CD4-positive, CD25-positive, alpha-beta regulatory T cell (primary cell): ENCODE data around the gene STAT6. TPM values are rescaled to one million over a fixed set of nuclear protein-coding genes. Genes with fewer than 3 reads are reported as not detected.
"Not testable (repeated sequence)": the region's sequence is repeated elsewhere in the genome, so short reads cannot be mapped to it uniquely, and the experiment has no call there.

ENCODE experiments used
- ATAC-seq, 2 donors: fragments of 150-1000 bp; cut with Tn5 transposase; one replicate each; pipeline ENCODE4 v1.10.0; 2021; ENCODE audit warnings: low read depth in 2 of 2, moderate number of reproducible peaks in 2 of 2, moderate library complexity in 1 of 2
- DNase-seq, 3 donors: peaks; one replicate each; pipeline versions ENCODE4 v3.0.0 to v3.0.0-alpha.2; 2012 to 2022; ENCODE audit warnings: mixed read lengths in 1 of 3
- H3K27ac ChIP-seq: one replicate; pipeline ENCODE4 v1.7.0; 2013; ENCODE audit warnings: mild to moderate bottlenecking, low read length; ENCODE audit not compliant: insufficient read depth, poor library complexity, severe bottlenecking
- H3K27me3 ChIP-seq: one replicate; pipeline ENCODE4 v1.7.0; 2013; ENCODE audit warnings: low read length; ENCODE audit not compliant: control insufficient read depth, insufficient read depth
- H3K36me3 ChIP-seq: one replicate; pipeline ENCODE4 v1.7.0; 2013; ENCODE audit warnings: mild to moderate bottlenecking, low read length, moderate library complexity; ENCODE audit not compliant: control insufficient read depth, insufficient read depth
- H3K4me1 ChIP-seq: 2 replicates; pipeline ENCODE4 v1.7.0; 2013; ENCODE audit warnings: mild to moderate bottlenecking, low read length; ENCODE audit not compliant: insufficient read depth, control insufficient read depth, poor library complexity, severe bottlenecking
- H3K4me3 ChIP-seq: one replicate; pipeline ENCODE4 v1.7.0; 2013; ENCODE audit warnings: low read depth, mild to moderate bottlenecking, low read length, moderate library complexity
- H3K9me3 ChIP-seq, 2 experiments: 1 replicate in 1 of 2; 2 replicates in 1 of 2; pipeline ENCODE4 v1.7.0; 2013; ENCODE audit warnings: low read length in 2 of 2, mild to moderate bottlenecking in 1 of 2, moderate library complexity in 1 of 2; ENCODE audit not compliant: control insufficient read depth in 2 of 2
- H3K27ac Mint-ChIP-seq, 3 donors: one replicate each; pipeline ENCODE4 v1.8.0; 2020 to 2022; ENCODE audit warnings: mild to moderate bottlenecking in 3 of 3, mixed read lengths in 3 of 3, moderate library complexity in 2 of 3
- H3K27me3 Mint-ChIP-seq: one replicate; pipeline ENCODE4 v1.8.0; 2022; ENCODE audit warnings: mild to moderate bottlenecking, mixed read lengths
- H3K36me3 Mint-ChIP-seq: one replicate; pipeline ENCODE4 v1.8.0; 2020; ENCODE audit warnings: mixed read lengths
- H3K4me1 Mint-ChIP-seq, 4 donors: one replicate each; pipeline ENCODE4 v1.8.0; 2020 to 2022; ENCODE audit warnings: mixed read lengths in 4 of 4, mild to moderate bottlenecking in 1 of 4
- H3K4me3 Mint-ChIP-seq, 4 donors: one replicate each; pipeline ENCODE4 v1.8.0; 2020 to 2022; ENCODE audit warnings: mild to moderate bottlenecking in 4 of 4, mixed read lengths in 4 of 4, moderate library complexity in 3 of 4
- H3K9me3 Mint-ChIP-seq, 7 donors: one replicate each; pipeline ENCODE4 v1.8.0; 2020 to 2022; ENCODE audit warnings: mixed read lengths in 7 of 7, mild to moderate bottlenecking in 3 of 7, moderate library complexity in 2 of 7
- polyA plus RNA-seq, 4 donors: library from polyadenylated mRNA; unstranded; fragments of 300-500 nt; fragmentation: Illumina TruSeq; gene quantifications; one replicate each; pipeline ENCODE4 v1.2.3, GENCODE V29; 2021
- total RNA-seq: library from RNA; stranded (reverse); gene quantifications from one replicate; pipeline ENCODE4 v1.2.3, GENCODE V29; 2022

Gene STAT6
- total and polyA plus RNA-seq, 5 donors from 2014 or later, result 69.2 to 215 (median 77.5) TPM

GRCh38 chr12:57057067-57057751 is 54.0 kb downstream of the STAT6 start:
- H3K27me3 Mint-ChIP-seq, result no peaks in the 10 kb centered on the region
- H3K27ac ChIP-seq, result no peak overlapping the region
- H3K36me3 ChIP-seq, result peaks cover 32% of the 10 kb centered on the region
- no peaks in the 10 kb centered on the region for H3K4me1 ChIP-seq
- DNase-seq, result no peak
- H3K4me3 ChIP-seq, result no peak overlapping the region
- H3K27me3 ChIP-seq, result no peaks in the 10 kb centered on the region
- no peaks in the 10 kb centered on the region for H3K9me3 Mint-ChIP-seq
- H3K27ac Mint-ChIP-seq, result peak overlapping the region in 2 of 3 donors; percentile 58 to 74
- H3K4me1 Mint-ChIP-seq, result peaks cover 0 to 7% (median 4%) of the 10 kb centered on the region in 4 donors
- H3K9me3 ChIP-seq, result no peaks in the 10 kb centered on the region
- H3K4me3 Mint-ChIP-seq, result no peak overlapping the region
- peaks cover 23% of the 10 kb centered on the region for H3K36me3 Mint-ChIP-seq
- no peak for ATAC-seq

DNA sequence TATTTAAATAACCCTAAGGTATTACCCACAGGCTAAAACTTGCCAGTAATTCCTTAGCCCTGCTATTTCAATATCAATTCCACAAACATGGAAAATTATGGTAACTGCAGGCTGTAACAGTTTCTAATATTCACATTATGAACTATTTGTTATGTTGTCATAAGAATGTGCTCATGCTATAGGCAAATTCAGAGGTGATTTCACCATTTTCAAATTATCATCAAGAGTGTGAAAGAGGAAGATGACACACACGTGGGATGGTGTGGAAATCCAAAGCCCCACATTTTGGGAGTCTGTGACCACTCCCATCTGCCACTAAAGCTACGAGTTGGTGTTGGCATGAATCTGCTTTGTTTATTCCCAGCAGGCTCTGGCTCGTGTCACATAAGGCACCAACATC is 55.3 kb downstream of the STAT6 start:
- H3K4me1 Mint-ChIP-seq, result peaks cover 0 to 5% (median 3%) of the 10 kb centered on the region in 4 donors
- H3K36me3 Mint-ChIP-seq, result peaks cover 23% of the 10 kb centered on the region
- no peaks in the 10 kb centered on the region for H3K4me1 ChIP-seq
- no peak overlapping the region for H3K27ac Mint-ChIP-seq
- H3K9me3 Mint-ChIP-seq, result no peaks in the 10 kb centered on the region
- H3K36me3 ChIP-seq, result peaks cover 32% of the 10 kb centered on the region
- H3K27me3 ChIP-seq, result no peaks in the 10 kb centered on the region
- no peaks in the 10 kb centered on the region for H3K27me3 Mint-ChIP-seq
- no peak overlapping the region for H3K4me3 Mint-ChIP-seq
- ATAC-seq (no peak), DNase-seq (no peak)
- H3K9me3 ChIP-seq, result no peaks in the 10 kb centered on the region
- no peak overlapping the region for H3K27ac ChIP-seq
- H3K4me3 ChIP-seq, result no peak overlapping the region

GRCh38 chr12:57053901-57054300 is 57.3 kb downstream of the STAT6 start:
- not testable (repeated sequence) for ATAC-seq, H3K27me3 Mint-ChIP-seq, H3K4me3 Mint-ChIP-seq, H3K4me1 ChIP-seq, H3K9me3 ChIP-seq, DNase-seq, H3K4me1 Mint-ChIP-seq, H3K27me3 ChIP-seq, H3K27ac ChIP-seq, H3K9me3 Mint-ChIP-seq, H3K4me3 ChIP-seq
- H3K27ac Mint-ChIP-seq, result peak overlapping the region in 2 of 3 donors; percentile 26 to 64
- peaks cover 20% of the 10 kb centered on the region for H3K36me3 ChIP-seq
- H3K36me3 Mint-ChIP-seq, result peaks cover 17% of the 10 kb centered on the region

DNA sequence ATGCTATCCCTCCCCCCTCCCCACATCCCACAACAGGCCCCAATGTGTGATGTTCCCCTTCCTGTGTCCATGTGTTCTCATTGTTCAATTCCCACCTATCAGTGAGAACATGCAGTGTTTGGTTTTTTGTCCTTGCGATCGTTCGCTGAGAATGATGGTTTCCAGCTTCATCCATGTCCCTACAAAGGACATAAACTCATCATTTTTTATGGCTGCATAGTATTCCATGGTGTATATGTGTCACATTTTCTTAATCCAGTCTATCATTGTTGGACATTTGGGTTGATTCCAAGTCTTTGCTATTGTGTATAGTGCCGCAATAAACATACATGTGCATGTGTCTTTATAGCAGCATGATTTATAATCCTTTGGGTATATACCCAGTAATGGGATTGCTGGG is 58.0 kb downstream of the STAT6 start:
- peak overlapping the region in 1 of 4 donors; percentile 13 for H3K4me3 Mint-ChIP-seq
- not testable (repeated sequence) for H3K4me3 ChIP-seq

GRCh38 chr12:57051011-57051410 is 60.2 kb downstream of the STAT6 start:
- Histone ChIP-seq H3K4me1 (peaks cover 9% of the 10 kb centered on the region), H3K27ac (no peak overlapping the region), H3K36me3 (no peaks in the 10 kb centered on the region), H3K27me3 (no peaks in the 10 kb centered on the region), H3K9me3 (no peaks in the 10 kb centered on the region), H3K4me3 (no peak overlapping the region)
- peaks cover 4% of the 10 kb centered on the region for H3K27me3 Mint-ChIP-seq
- no peak for DNase-seq
- H3K9me3 Mint-ChIP-seq, result no peaks in the 10 kb centered on the region
- H3K27ac Mint-ChIP-seq, result peak overlapping the region in 1 of 3 donors; percentile 34
- no peaks in the 10 kb centered on the region for H3K36me3 Mint-ChIP-seq
- no peak overlapping the region for H3K4me3 Mint-ChIP-seq
- peaks cover 9 to 26% (median 10%) of the 10 kb centered on the region in 4 donors for H3K4me1 Mint-ChIP-seq
- no peak for ATAC-seq

More for the DNA sequence above, 58.0 kb downstream of the STAT6 start:
- H3K27ac ChIP-seq, H3K27ac Mint-ChIP-seq, H3K27me3 Mint-ChIP-seq, ATAC-seq, H3K9me3 Mint-ChIP-seq, H3K27me3 ChIP-seq, H3K4me1 ChIP-seq, DNase-seq, H3K9me3 ChIP-seq, H3K4me1 Mint-ChIP-seq: not testable (repeated sequence)
- peaks cover 12% of the 10 kb centered on the region for H3K36me3 ChIP-seq
- peaks cover 11% of the 10 kb centered on the region for H3K36me3 Mint-ChIP-seq

DNA sequence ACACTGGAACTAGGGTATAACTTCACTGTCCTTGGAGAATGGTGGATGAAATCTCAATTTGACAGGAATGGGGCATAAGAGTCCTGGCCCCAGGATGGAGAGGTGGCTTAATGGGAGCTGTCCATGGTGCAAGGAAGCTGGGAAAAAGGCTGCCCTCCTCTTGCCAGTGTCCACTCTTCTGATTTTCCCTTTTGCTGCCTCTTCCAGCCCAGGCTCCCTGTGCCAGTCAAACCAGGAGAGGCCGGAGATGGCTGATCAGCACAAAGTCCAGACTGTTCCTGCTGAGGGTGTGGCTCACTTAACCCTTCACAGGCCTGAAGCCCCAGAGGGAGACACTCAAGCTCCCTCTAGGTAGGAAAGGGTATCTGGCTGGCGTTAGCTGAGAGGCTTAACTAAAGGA is 61.3 kb downstream of the STAT6 start, which contains the start of gene MYO1A:
Gene MYO1A (minus strand): TSS at position 240 of the 400 bp plus-strand sequence. CDS start 1,806 bp downstream, outside the sequence.
- Histone ChIP-seq H3K4me3 (no peak within 1 kb of the TSS), H3K36me3 (no peaks in the 10 kb centered on the region), H3K4me1 (peaks cover 9% of the 10 kb centered on the region), H3K9me3 (no peaks in the 10 kb centered on the region), H3K27me3 (no peaks in the 10 kb centered on the region), H3K27ac (no peak within 1 kb of the TSS)
- H3K4me3 Mint-ChIP-seq, result peak within 1 kb of the TSS in 1 of 4 donors; percentile 15
- peak within 1 kb of the TSS in 2 of 3 donors; percentile 18 to 34 for H3K27ac Mint-ChIP-seq
- ATAC-seq (no peak), DNase-seq (no peak)
- no peaks in the 10 kb centered on the region for H3K9me3 Mint-ChIP-seq
- peaks cover 6 to 29% (median 10%) of the 10 kb centered on the region in 4 donors for H3K4me1 Mint-ChIP-seq
- H3K27me3 Mint-ChIP-seq, result peaks cover 11% of the 10 kb centered on the region
- no peaks in the 10 kb centered on the region for H3K36me3 Mint-ChIP-seq

DNA sequence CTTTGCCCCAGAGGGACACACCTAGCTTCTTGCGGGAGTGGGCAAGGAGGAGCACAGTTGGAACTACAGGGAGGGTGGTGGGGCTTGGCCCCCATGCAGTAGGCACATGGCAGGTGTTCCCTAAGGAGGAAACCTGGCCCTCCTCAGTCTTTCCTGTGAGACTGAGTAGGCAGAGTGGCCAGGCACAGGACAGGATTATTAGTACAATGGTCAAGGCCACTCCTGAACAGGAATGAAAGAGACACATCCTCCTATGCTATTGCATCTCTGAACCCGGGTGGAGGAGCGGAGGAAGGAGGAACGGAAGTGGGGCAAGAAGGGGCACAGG is 62.1 kb downstream of the STAT6 start:
- ATAC-seq, result no peak
- Histone ChIP-seq H3K27me3 (no peaks in the 10 kb centered on the region), H3K4me1 (peaks cover 9% of the 10 kb centered on the region), H3K36me3 (no peaks in the 10 kb centered on the region), H3K9me3 (no peaks in the 10 kb centered on the region), H3K27ac (no peak overlapping the region), H3K4me3 (no peak overlapping the region)
- Mint-ChIP-seq H3K27me3 (peaks cover 11% of the 10 kb centered on the region), H3K4me3 (peak overlapping the region in 1 of 4 donors; percentile 15), H3K36me3 (no peaks in the 10 kb centered on the region), H3K9me3 (no peaks in the 10 kb centered on the region), H3K27ac (peak overlapping the region in 1 of 3 donors; percentile 18), H3K4me1 (peaks cover 6 to 29% (median 10%) of the 10 kb centered on the region in 4 donors)
- DNase-seq, result no peak
